GM18507 (cell line): ENCODE results near the gene WDR46.
"Not testable (repeated sequence)": the region's sequence is repeated elsewhere in the genome, so short reads cannot be mapped to it uniquely, and the experiment has no call there.

ENCODE experiments used
- DNase-seq: peaks from one replicate; pipeline ENCODE4 v3.0.0; 2011; ENCODE audit warnings: low read depth; ENCODE audit not compliant: insufficient read length; ENCODE audit errors: extremely low spot score
- FAIRE-seq: peaks from 2 replicates; lab custom pipeline; 2011; peaks lifted over from hg19 to GRCh38; lab: Jason Lieb, UNC

The WDR46 gene

DNA sequence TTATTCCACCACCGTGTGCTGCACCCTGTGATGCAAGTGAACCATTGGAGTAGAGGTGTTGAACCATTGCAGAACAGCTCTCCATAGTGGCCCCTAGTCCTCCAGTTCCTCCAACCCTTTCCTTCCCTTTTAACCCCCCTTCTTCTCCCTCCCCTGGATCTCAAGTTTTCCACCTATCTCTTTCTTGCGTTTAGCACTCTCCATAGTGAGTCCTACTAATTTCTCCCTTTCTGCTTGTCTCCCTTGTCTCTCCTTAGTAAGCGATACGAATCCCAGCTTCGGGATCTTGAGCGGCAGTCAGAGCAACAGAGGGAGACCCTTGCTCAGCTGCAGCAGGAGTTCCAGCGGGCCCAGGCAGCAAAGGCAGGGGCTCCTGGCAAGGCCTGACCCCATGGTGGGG lies 1.4 kb upstream of the WDR46 start:
- no peak for DNase-seq
- FAIRE-seq: no peak

GRCh38 chr6:33289784-33290315 lies 811 bp upstream of the WDR46 start:
- FAIRE-seq: no peak
- DNase-seq: no peak

- DNase-seq (no peak), FAIRE-seq (no peak)
Observed at GRCh38 chr6:33288141-33288920, 708 bp downstream of the WDR46 start.

- DNase-seq (no peak), FAIRE-seq (no peak)
Observed at GRCh38 chr6:33286946-33287914, 1.8 kb downstream of the WDR46 start.

GRCh38 chr6:33285214-33285613 lies 3.8 kb downstream of the WDR46 start:
- FAIRE-seq, DNase-seq: not testable (repeated sequence)

DNA sequence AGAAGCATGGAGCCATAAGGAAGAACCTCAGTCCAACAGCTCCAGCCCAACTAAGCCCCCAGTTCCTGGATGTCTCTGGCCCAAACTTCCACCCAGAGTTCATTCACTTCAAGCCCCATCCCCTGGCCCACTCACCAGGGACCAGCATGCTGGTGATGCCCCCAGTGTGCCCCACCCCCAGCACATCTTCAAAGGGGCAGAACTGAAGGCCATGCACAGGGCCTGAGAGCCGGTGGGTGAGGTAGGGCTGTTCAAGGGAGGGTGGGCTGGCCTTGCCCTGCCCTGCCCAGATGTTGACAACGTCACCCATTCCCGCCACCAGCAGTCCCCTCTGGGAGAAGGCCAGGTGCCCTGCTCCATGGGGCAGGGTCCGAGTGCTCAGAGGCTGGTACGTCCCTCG lies 8.5 kb downstream of the WDR46 start:
- DNase-seq: no peak
- no peak for FAIRE-seq

DNA sequence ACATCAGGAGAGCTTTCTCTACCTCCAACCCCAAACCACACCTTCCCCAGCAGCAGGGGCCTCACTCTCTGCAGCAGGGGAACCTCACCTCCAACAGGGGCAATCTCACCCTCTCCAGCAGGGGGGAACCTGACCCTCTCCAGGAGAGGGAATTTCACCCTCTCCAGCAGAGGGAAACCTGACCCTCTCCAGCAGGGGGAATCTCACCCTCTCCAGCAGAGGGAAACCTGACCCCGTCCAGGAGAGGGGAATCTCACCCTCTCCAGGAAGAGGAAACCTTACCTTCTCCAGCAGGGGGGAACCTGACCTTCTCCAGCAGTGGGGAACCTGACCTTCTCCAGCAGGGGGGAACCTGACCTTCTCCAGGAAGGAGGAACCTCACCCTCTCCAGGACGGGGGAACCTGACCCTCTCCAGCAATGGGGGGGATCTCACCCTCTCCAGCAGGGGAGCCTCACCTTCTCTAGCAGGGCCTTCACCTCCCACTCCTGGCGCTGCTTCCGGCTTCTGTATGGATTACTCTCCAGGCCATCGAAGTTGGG lies 9.0 kb downstream of the WDR46 start:
- no peak for DNase-seq
- FAIRE-seq: no peak

- FAIRE-seq: no peak
- no peak for DNase-seq
Observed at GRCh38 chr6:33279257-33279695, 9.8 kb downstream of the WDR46 start.

DNA sequence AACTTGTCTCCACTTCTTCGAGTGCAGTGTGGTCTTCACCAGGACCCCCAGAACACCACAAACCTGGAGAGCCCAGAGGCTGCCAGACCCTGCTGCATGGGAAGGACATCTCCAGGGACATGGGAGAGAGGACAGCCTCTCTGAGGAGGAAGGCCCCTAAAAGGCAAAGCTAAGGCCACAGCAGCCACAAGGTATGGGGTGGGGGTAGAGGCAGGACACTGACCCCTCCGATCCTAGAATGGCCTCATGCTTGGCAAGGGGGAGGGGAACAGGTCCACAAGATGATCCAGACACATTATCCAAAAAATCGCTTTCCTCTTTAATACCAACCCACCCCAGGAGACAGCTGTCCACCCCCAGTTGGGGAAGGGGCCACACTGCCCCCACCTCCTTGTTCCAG lies 10.2 kb downstream of the WDR46 start:
- DNase-seq (no peak), FAIRE-seq (no peak)

GRCh38 chr6:33278392-33278741 lies 10.7 kb downstream of the WDR46 start:
- FAIRE-seq (no peak), DNase-seq (no peak)

DNA sequence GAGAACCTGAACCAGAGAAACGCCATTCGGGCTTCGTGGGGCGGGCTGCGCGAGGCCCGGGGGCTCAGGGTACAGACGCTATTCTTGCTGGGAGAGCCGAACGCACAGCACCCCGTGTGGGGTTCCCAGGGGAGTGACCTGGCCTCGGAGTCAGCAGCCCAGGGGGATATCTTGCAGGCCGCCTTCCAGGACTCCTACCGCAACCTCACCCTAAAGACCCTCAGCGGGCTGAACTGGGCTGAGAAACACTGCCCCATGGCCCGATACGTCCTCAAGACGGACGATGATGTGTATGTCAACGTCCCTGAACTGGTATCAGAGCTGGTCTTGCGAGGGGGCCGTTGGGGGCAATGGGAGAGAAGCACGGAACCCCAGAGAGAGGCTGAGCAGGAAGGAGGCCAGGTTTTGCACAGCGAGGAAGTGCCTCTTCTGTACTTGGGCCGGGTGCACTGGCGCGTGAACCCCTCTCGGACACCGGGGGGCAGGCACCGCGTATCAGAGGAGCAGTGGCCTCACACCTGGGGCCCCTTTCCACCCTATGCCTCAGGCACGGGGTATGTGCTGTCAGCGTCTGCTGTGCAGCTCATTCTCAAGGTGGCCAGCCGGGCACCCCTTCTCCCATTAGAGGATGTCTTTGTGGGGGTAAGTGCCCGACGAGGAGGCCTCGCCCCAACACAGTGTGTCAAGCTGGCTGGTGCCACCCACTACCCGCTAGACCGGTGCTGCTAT lies 11.2 kb downstream of the WDR46 start:
- FAIRE-seq: peak; percentile 12
- DNase-seq: no peak

DNA sequence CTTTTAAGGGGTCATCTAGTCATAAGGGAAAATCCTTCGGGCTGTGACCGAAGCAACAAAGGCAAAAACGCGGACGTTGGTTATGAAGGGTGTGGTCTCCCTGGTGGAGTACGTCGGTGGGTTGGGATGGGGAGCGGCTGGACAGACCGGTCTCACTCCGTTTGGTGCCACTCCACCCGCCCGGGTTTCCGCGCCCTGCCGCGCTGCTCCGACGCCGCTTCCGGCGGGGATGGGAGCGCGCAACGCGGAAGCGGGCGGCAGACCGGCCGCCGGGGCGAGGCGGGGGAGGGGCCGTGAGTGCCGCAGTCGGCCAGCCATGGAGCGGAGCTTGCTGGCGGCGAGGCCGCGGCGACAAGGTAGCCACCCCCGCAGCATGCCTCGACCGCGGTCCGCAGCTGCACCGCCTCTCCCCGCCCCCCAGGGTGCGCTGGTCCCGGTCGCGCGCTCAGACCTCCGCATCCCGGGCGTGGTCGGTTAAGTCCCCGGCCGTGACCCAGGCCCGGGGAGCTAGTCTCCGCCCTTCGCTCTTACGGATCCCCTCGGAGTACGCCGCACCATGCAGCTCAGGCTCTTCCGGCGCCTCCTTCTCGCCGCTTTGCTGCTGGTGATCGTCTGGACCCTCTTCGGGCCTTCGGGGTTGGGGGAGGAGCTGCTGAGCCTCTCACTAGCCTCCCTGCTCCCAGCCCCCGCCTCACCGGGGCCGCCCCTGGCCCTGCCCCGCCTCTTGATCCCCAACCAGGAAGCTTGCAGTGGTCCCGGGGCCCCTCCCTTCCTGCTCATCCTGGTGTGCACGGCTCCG lies 12.0 kb downstream of the WDR46 start, which contains the start of gene B3GALT4:
B3GALT4 (plus strand) TSS at position 260 of the 799 bp plus-strand sequence; CDS start at position 557, 297 bp downstream.
- FAIRE-seq: peak; percentile 74
- no peak for DNase-seq

DNA sequence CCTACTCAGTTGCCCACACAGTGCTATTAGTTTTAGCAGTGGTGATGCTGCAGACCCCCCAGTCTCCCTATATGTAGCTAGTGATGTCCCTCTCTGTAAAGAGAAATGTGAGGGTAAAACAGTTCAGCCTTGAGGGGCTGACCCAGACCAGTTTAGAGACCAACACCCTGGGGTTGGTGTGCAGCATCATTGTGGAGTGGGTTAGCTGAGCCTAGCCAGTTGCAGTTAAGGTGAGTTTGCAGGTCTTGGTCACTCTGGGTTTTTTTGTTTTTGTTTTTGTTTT lies 12.5 kb downstream of the WDR46 start:
- DNase-seq: no peak
- no peak for FAIRE-seq

DNA sequence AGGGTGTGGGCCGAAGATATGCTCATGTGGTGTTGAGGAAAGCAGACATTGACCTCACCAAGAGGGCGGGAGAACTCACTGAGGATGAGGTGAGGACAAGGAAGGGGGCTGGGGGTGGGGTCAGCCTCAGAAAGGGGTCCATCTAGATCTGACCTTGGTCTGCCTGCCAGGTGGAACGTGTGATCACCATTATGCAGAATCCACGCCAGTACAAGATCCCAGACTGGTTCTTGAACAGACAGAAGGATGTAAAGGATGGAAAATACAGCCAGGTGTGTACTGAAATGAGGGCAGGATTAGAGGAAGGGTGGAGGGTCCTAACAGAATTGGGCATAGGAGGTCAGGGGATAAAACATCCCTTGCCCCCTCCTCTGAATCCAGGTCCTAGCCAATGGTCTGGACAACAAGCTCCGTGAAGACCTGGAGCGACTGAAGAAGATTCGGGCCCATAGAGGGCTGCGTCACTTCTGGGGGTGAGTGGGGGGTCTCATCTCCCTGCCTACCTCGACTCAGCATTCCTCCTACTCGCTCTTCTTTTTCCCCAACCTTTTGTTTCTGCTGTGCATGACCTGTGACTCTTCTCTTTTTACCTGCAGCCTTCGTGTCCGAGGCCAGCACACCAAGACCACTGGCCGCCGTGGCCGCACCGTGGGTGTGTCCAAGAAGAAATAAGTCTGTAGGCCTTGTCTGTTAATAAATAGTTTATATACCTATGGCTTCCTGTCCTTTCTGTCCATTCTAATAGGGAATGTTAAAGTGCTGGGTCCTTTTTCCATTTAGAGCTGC lies 13.1 kb downstream of the WDR46 start:
- FAIRE-seq: not testable (repeated sequence)

GRCh38 chr6:33273924-33274902 lies 14.8 kb downstream of the WDR46 start:
- DNase-seq (no peak), FAIRE-seq (no peak)

More for the DNA sequence above, 13.1 kb downstream of the WDR46 start:
- not testable (repeated sequence) for DNase-seq

GRCh38 chr6:33273129-33273923 lies 15.7 kb downstream of the WDR46 start:
- FAIRE-seq (no peak), DNase-seq (no peak)
